ENCODE data around the gene SFPQ. TPM values are rescaled to one million over a fixed set of nuclear protein-coding genes. Genes with fewer than 3 reads are reported as not detected.

The SFPQ gene
- total and polyA plus RNA-seq, 2 donors (not counting 1 experiment from before 2014, with no cell fraction given) = 192 to 411 TPM

- intact Hi-C loops (cut with micrococcal nuclease) = no loop called here
- Mint-ChIP-seq H3K4me3 (no peak overlapping the region), H3K27ac (no peak overlapping the region), H3K9me3 (ENCODE audit: insufficient read depth) (no peaks in the 10 kb centered on the region), H3K27me3 (no peaks in the 10 kb centered on the region), H3K4me1 (no peaks in the 10 kb centered on the region)
- no peak overlapping the region for H3K27ac ChIP-seq (ENCODE audit: low read length in 2 of 2)
- H3K36me3 ChIP-seq (replicated peaks in 1 of 2; ENCODE audit: control extremely low read depth in 1 of 2, control insufficient read depth in 1 of 2, extremely low read depth in 1 of 2, insufficient read depth in 2 of 2, low read length in 1 of 2) = no peaks in the 10 kb centered on the region
- no peak for ATAC-seq (ENCODE audit: low read depth)
- DNase-seq = no peak
- no peaks in the 10 kb centered on the region for H4K20me1 ChIP-seq (ENCODE audit: control insufficient read depth, insufficient read depth, low read length, poor library complexity, severe bottlenecking)
- no peak overlapping the region for H2AFZ ChIP-seq (ENCODE audit: insufficient read depth, low read depth, low read length, poor library complexity, severe bottlenecking)
- no peak for TF ChIP-seq CTCF (IDR thresholded peaks at IDR 0.05)
- TF ChIP-seq EZH2 (IDR thresholded peaks at IDR 0.05; ENCODE audit: borderline replicate concordance, insufficient read depth, low read depth, low read length, poor library complexity, severe bottlenecking) = no peak
- H3K9ac ChIP-seq (ENCODE audit: low read length) = no peak overlapping the region
- H3K4me3 ChIP-seq (ENCODE audit: control extremely low read depth in 1 of 5, extremely low read depth in 1 of 5, insufficient read depth in 1 of 5, low read depth in 2 of 5, low read length in 4 of 5) = no peak overlapping the region
- no peaks in the 10 kb centered on the region for H3K9me3 ChIP-seq (ENCODE audit: control extremely low read depth in 1 of 3, control insufficient read depth in 2 of 3, insufficient read depth in 1 of 3, low read length in 2 of 3)
- CTCF ChIA-PET = interaction anchor here (1.4 kb wide), 1 partner anchor 9 kb away, joined by 3 read pairs; no protein-coding TSS in a partner anchor
- POLR2A ChIA-PET = no interaction called here
- no peaks in the 10 kb centered on the region for H3K4me1 ChIP-seq (ENCODE audit: control insufficient read depth in 2 of 2, insufficient read depth in 2 of 2, low read length in 2 of 2)
- no peak overlapping the region for H3K4me2 ChIP-seq (replicated peaks; ENCODE audit: low read depth, low read length, poor library complexity, severe bottlenecking)
- H3K79me2 ChIP-seq (ENCODE audit: control insufficient read depth, insufficient read depth, low read length) = no peaks in the 10 kb centered on the region
- WGBS (ENCODE audit: insufficient coverage) = 89% methylated on average over 11 of the region's 16 CpGs
- no peaks in the 10 kb centered on the region for H3K27me3 ChIP-seq (replicated peaks in 1 of 4; ENCODE audit: control extremely low read depth in 1 of 4, control insufficient read depth in 3 of 4, insufficient read depth in 4 of 4, low read length in 3 of 4)
Measured at GRCh38 chr1:35210321-35211119, 17.6 kb upstream of the SFPQ start.

- Histone ChIP-seq H2AFZ (ENCODE audit: insufficient read depth, low read depth, low read length, poor library complexity, severe bottlenecking) (no peak overlapping the region), H3K4me2 (replicated peaks; ENCODE audit: low read depth, low read length, poor library complexity, severe bottlenecking) (no peak overlapping the region), H3K27ac (ENCODE audit: low read length in 2 of 2) (no peak overlapping the region), H3K4me3 (ENCODE audit: control extremely low read depth in 1 of 5, extremely low read depth in 1 of 5, insufficient read depth in 1 of 5, low read depth in 2 of 5, low read length in 4 of 5) (no peak overlapping the region), H3K79me2 (ENCODE audit: control insufficient read depth, insufficient read depth, low read length) (no peaks in the 10 kb centered on the region), H3K9ac (ENCODE audit: low read length) (no peak overlapping the region), H3K27me3 (replicated peaks in 1 of 4; ENCODE audit: control extremely low read depth in 1 of 4, control insufficient read depth in 3 of 4, insufficient read depth in 4 of 4, low read length in 3 of 4) (peaks cover 0 to 2% (median 0%) of the 10 kb centered on the region in 4 experiments), H3K4me1 (ENCODE audit: control insufficient read depth in 2 of 2, insufficient read depth in 2 of 2, low read length in 2 of 2) (peaks cover 3 to 5% of the 10 kb centered on the region in 2 donors), H3K36me3 (replicated peaks in 1 of 2; ENCODE audit: control extremely low read depth in 1 of 2, control insufficient read depth in 1 of 2, extremely low read depth in 1 of 2, insufficient read depth in 2 of 2, low read length in 1 of 2) (no peaks in the 10 kb centered on the region), H3K9me3 (ENCODE audit: control extremely low read depth in 1 of 3, control insufficient read depth in 2 of 3, insufficient read depth in 1 of 3, low read length in 2 of 3) (no peaks in the 10 kb centered on the region), H4K20me1 (ENCODE audit: control insufficient read depth, insufficient read depth, low read length, poor library complexity, severe bottlenecking) (no peaks in the 10 kb centered on the region)
- ChIA-PET CTCF (interaction anchor here (0.6 to 2.0 kb wide), 6 partner anchors 96 to 521 kb away, joined by 3 to 30 read pairs (median 4); partner anchors contain the start of gene SMIM12), POLR2A (no interaction called here)
- Mint-ChIP-seq H3K4me3 (no peak overlapping the region), H3K27me3 (peaks cover 4% of the 10 kb centered on the region), H3K4me1 (peaks cover 7% of the 10 kb centered on the region), H3K27ac (no peak overlapping the region), H3K9me3 (ENCODE audit: insufficient read depth) (no peaks in the 10 kb centered on the region)
- TF ChIP-seq CTCF (IDR thresholded peaks at IDR 0.05) = no peak
- no peak for TF ChIP-seq EZH2 (IDR thresholded peaks at IDR 0.05; ENCODE audit: borderline replicate concordance, insufficient read depth, low read depth, low read length, poor library complexity, severe bottlenecking)
- intact Hi-C loops (cut with micrococcal nuclease) = no loop called here
- DNase-seq (no peak), ATAC-seq (ENCODE audit: low read depth) (no peak)
- no CpG with 5 or more reads among the region's 1 CpG for WGBS (ENCODE audit: insufficient coverage)
Measured at GRCh38 chr1:35203295-35203694, 10.3 kb upstream of the SFPQ start.
